OCI-LY7 (cell line): ENCODE data around the gene TIPIN. TPM values are rescaled to one million over a fixed set of nuclear protein-coding genes. Genes with fewer than 3 reads are reported as not detected.
A peak's percentile ranks its signal among the peaks of the same experiment; 100 is the strongest.

Source experiments
- Bru-seq: library from RNA; stranded (reverse); fragments of 400-500 nt; gene quantifications from one replicate; lab custom pipeline; 2021; lab: Mats Ljungman, UMichigan
- BruChase-seq, 2 experiments: library from RNA; stranded (reverse); fragments of 400-500 nt; gene quantifications; one replicate each; lab custom pipeline; 2021; lab: Mats Ljungman, UMichigan
- BruUV-seq: library from RNA; stranded (reverse); fragments of 400-500 nt; replicated peaks from 2 replicates; lab custom pipeline; 2021; lab: Mats Ljungman, UMichigan
- CTCF ChIA-PET: fragments of 300-600 bp; sonication (Branson Sonifier 250); formaldehyde crosslinking; loops from one replicate; lab custom pipeline; 2022; ENCODE audit warnings: antibody characterized with exemption; ENCODE audit not compliant: unreplicated experiment; lab: Charles Lee
- POLR2A ChIA-PET: fragments of 300-600 bp; sonication (Branson Sonifier 250); formaldehyde crosslinking; loops from one replicate; lab custom pipeline; 2022; ENCODE audit warnings: antibody characterized with exemption; lab: Charles Lee
- DNase-seq: peaks from one replicate; pipeline ENCODE4 v3.0.0-alpha.2; 2015; ENCODE audit warnings: low spot score
- H2AFZ ChIP-seq: fragments of 200-600 bp; sonication (generic), shearing (Covaris generic); 2 replicates; pipeline ENCODE4 v1.6.1; 2014; ENCODE audit warnings: mild to moderate bottlenecking, antibody characterized with exemption, low read length, moderate library complexity
- H3K27ac ChIP-seq: fragments of 200-600 bp; sonication (generic); 2 replicates; pipeline ENCODE4 v1.5.1; 2014; ENCODE audit warnings: mixed run types, low read depth, mild to moderate bottlenecking, moderate library complexity, low read length, inconsistent platforms; ENCODE audit not compliant: poor library complexity, severe bottlenecking
- H3K36me3 ChIP-seq: fragments of 200-600 bp; sonication (generic); 2 replicates; pipeline ENCODE4 v1.6.1; 2014; ENCODE audit warnings: mild to moderate bottlenecking, antibody characterized with exemption, low read length, moderate library complexity, mixed read lengths; ENCODE audit not compliant: insufficient read depth
- H3K4me1 ChIP-seq: fragments of 200-600 bp; sonication (generic); 2 replicates; pipeline ENCODE4 v1.5.1; 2014; ENCODE audit warnings: mild to moderate bottlenecking, low read length; ENCODE audit not compliant: insufficient read depth, poor library complexity, severe bottlenecking
- H3K4me2 ChIP-seq: fragments of 200-600 bp; sonication (generic); 2 replicates; pipeline ENCODE4 v1.6.1; 2014; ENCODE audit warnings: mild to moderate bottlenecking, low read length
- H3K4me3 ChIP-seq: fragments of 200-600 bp; sonication (generic); 2 replicates; pipeline ENCODE4 v1.5.1; 2014; ENCODE audit warnings: mild to moderate bottlenecking, low read depth, low read length; ENCODE audit not compliant: poor library complexity, severe bottlenecking
- H3K79me2 ChIP-seq: fragments of 200-600 bp; sonication (generic); 2 replicates; pipeline ENCODE4 v1.6.1; 2016; ENCODE audit warnings: low read depth, mild to moderate bottlenecking, low read length, moderate library complexity, mixed read lengths; ENCODE audit not compliant: insufficient read depth
- H3K9me2 ChIP-seq: fragments of 200-600 bp; sonication (generic); 2 replicates; pipeline ENCODE4 v1.6.1; 2016; ENCODE audit warnings: mild to moderate bottlenecking, low read length, mixed read lengths; ENCODE audit not compliant: insufficient read depth
- H3K9me3 ChIP-seq: fragments of 200-600 bp; sonication (generic); 2 replicates; pipeline ENCODE4 v1.6.1; 2014; ENCODE audit warnings: mild to moderate bottlenecking, mixed run types, low read length, mixed read lengths
- H4K20me1 ChIP-seq: fragments of 200-600 bp; sonication (generic); 2 replicates; pipeline ENCODE4 v1.6.1; 2014; ENCODE audit warnings: mild to moderate bottlenecking, antibody characterized with exemption, low read length, moderate library complexity, mixed read lengths; ENCODE audit not compliant: insufficient read depth
- EZH2phosphoT487 ChIP-seq: fragments of 200-600 bp; sonication (generic); IDR thresholded peaks from 2 replicates; pipeline ENCODE4 v1.6.1; 2018; ENCODE audit warnings: low read depth, borderline replicate concordance, mild to moderate bottlenecking, mixed run types, antibody characterized with exemption, low read length, moderate library complexity, mixed read lengths
- intact Hi-C: fragments of 100-400 bp; cut with micrococcal nuclease; formaldehyde crosslinking; loops from one replicate; pipeline ENCODE4 v1.10.0; 2022; ENCODE audit not compliant: unreplicated experiment
- long read RNA-seq: library from polyadenylated mRNA; stranded (forward); transcript quantifications from one replicate; pipeline ENCODE4 v2.0.0, GENCODE V29; 2022
- total RNA-seq, 2 experiments: library from RNA; depleted of rRNA in 1 of 2; stranded (reverse); fragments of >200 nt in 1 of 2; shearing (Covaris generic) in 1 of 2; gene quantifications; 2 replicates each; pipeline ENCODE4 v1.2.3, GENCODE V29; 2014 to 2022
- TF ChIP-seq, protein P1 (sequence below): fragments of 200-600 bp; sonication (generic); conservative IDR thresholded peaks from 2 replicates; pipeline ENCODE4 v1.5.1; 2014; ENCODE audit warnings: mild to moderate bottlenecking, antibody characterized with exemption, low read length, moderate library complexity, mixed read lengths

Gene TIPIN, protein sequence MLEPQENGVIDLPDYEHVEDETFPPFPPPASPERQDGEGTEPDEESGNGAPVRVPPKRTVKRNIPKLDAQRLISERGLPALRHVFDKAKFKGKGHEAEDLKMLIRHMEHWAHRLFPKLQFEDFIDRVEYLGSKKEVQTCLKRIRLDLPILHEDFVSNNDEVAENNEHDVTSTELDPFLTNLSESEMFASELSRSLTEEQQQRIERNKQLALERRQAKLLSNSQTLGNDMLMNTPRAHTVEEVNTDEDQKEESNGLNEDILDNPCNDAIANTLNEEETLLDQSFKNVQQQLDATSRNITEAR
- total RNA-seq (2014; rRNA removed; shearing (Covaris generic)), result 26.0 and 28.6 TPM in 2 replicates
- 34.9 and 38.1 TPM in 2 replicates for total RNA-seq (2022)
- Bru-seq, nascent RNA, result percentile 72 among the genes with signal in this experiment
- percentile 65 among the genes with signal in this experiment for BruChase-seq, experiment 1, labeled RNA remaining after a 6-hour chase
- BruChase-seq, experiment 2, labeled RNA remaining after a 2-hour chase, result percentile 75 among the genes with signal in this experiment
- long read RNA-seq, transcript TIPIN-201 (8 exons, 1,744 nt), result major isoform, 16 of 35 reads
- long read RNA-seq, partial matches to known transcripts, result 5 of 35 reads
- long read RNA-seq, other reads (novel, unspliced or antisense), result 13 of 35 reads

DNA sequence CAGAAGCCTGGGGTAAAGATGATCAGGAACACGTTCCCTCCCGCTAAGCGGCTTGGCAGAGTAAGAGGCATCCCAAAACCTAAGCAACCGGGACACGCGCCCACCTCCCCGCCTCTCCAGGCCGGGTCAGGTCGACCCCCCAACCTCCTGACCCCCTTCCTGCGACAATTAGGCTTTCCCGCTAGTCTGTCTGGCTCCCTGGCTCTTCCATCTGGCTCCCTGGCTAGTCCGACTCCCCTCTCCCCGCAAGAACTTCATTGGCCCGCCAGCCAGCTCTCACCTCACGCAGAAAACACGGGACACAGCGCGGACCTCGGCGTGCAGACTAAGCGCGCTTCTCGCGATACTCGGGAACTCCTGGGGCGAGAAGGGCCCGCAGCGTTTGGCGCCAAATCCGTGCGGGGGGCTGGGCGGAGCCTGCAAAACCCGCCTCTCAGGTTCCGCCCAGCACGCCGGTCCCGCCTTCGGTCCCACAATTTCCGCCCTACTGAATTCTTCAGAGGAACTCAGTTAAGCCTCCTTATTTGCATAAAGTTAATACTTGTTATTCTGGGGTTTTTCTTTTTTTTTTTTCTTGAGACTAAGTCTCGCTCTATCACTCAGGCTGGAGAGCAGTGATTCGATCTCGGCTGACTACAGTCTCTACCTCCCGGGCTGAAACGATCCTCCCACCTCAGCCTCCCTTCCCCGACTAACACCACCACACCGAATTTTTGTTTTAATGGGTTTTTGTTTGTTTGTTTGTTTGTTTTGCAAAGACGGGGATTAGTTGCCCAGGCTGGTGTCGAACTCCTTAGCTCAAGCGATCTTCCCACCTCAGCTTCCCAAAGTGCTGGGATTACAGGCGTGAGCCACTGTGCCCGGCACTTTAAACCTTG lies at the start of gene TIPIN:
Gene TIPIN (minus strand): TSS at position 327 of the 878 bp plus-strand sequence. CDS start 3,738 bp downstream, outside the sequence.
- H3K4me3 ChIP-seq, result peak within 1 kb of the TSS; percentile 87
- peaks cover 36% of the 10 kb centered on the region for H3K79me2 ChIP-seq
- peaks cover 27% of the 10 kb centered on the region for H3K36me3 ChIP-seq
- peaks cover 50% of the 10 kb centered on the region for H3K4me1 ChIP-seq
- H3K9me2 ChIP-seq, result no peaks in the 10 kb centered on the region
- peak within 1 kb of the TSS; percentile 84 for H3K27ac ChIP-seq
- DNase-seq, result peak; percentile 99
- peaks cover 5% of the 10 kb centered on the region; the same call in 1 of the 2 replicates for H3K9me3 ChIP-seq
- intact Hi-C loops, result loop anchor here (1.0 to 10.0 kb wide), 5 partner anchors 14 to 202 kb away; partner anchors contain the start of genes MAP2K1 and SNAPC5
- POLR2A ChIA-PET, result interaction anchor here (0.6 to 2.4 kb wide), 8 partner anchors 8 to 1786 kb away, joined by 3 to 9 read pairs (median 4); partner anchors contain the start of gene MAP2K1
- CTCF ChIA-PET, result interaction anchor here (1.3 kb wide), 1 partner anchor 14 kb away, joined by 3 read pairs; no protein-coding TSS in a partner anchor
- no TSS peak for BruUV-seq
- H3K4me2 ChIP-seq, result peak within 1 kb of the TSS; percentile 83
- TF ChIP-seq, protein P1, sequence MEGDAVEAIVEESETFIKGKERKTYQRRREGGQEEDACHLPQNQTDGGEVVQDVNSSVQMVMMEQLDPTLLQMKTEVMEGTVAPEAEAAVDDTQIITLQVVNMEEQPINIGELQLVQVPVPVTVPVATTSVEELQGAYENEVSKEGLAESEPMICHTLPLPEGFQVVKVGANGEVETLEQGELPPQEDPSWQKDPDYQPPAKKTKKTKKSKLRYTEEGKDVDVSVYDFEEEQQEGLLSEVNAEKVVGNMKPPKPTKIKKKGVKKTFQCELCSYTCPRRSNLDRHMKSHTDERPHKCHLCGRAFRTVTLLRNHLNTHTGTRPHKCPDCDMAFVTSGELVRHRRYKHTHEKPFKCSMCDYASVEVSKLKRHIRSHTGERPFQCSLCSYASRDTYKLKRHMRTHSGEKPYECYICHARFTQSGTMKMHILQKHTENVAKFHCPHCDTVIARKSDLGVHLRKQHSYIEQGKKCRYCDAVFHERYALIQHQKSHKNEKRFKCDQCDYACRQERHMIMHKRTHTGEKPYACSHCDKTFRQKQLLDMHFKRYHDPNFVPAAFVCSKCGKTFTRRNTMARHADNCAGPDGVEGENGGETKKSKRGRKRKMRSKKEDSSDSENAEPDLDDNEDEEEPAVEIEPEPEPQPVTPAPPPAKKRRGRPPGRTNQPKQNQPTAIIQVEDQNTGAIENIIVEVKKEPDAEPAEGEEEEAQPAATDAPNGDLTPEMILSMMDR, result no peak
- no peak for TF ChIP-seq EZH2phosphoT487
- no peaks in the 10 kb centered on the region for H4K20me1 ChIP-seq
- H2AFZ ChIP-seq, result peak within 1 kb of the TSS; percentile 77

DNA sequence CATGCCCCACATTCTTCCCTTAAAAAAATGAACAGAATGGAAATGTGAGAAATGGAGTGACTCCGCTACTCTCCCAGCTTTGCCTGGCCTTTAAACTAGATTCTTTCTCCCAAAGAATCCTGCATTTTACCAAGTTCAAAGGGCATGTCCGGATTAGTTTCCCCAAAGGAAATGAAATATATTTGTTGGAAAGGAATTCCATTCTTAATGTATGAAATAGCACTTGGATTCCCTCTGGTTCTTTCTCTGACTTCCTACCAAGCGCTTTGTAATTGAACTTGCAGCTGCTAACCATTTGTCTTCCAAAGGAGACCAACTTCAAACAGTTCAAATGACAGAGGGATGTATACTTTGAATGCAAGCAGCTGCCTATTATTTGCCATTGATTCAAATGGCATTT lies 49.1 kb upstream of the TIPIN start:
- no TSS peak for BruUV-seq
- no peak overlapping the region for H3K4me2 ChIP-seq
- peaks cover 27% of the 10 kb centered on the region; the same call in 1 of the 2 replicates for H3K36me3 ChIP-seq
- H3K4me3 ChIP-seq, result no peak overlapping the region
- peaks cover 99% of the 10 kb centered on the region for H3K79me2 ChIP-seq
- no peaks in the 10 kb centered on the region for H3K9me3 ChIP-seq
- no peak for DNase-seq
- POLR2A ChIA-PET, result interaction anchor here (0.6 to 2.8 kb wide), 2 partner anchors 9 to 10 kb away, joined by 4 to 18 read pairs; no protein-coding TSS in a partner anchor
- H2AFZ ChIP-seq, result no peak overlapping the region
- CTCF ChIA-PET, result no interaction called here
- TF ChIP-seq, protein P1, result no peak
- TF ChIP-seq EZH2phosphoT487, result no peak
- intact Hi-C loops, result no loop called here
- peaks cover 81% of the 10 kb centered on the region for H4K20me1 ChIP-seq
- peaks cover 60% of the 10 kb centered on the region for H3K4me1 ChIP-seq
- no peaks in the 10 kb centered on the region for H3K9me2 ChIP-seq
- no peak overlapping the region for H3K27ac ChIP-seq
